K562 (cell line): ENCODE data around the gene FAM120C. TPM values are rescaled to one million over a fixed set of nuclear protein-coding genes. Genes with fewer than 3 reads are reported as not detected.

Experiments
- PRMT5 ChIP-seq: sonication (generic); formaldehyde crosslinking; IDR thresholded peaks from 2 replicates; pipeline ENCODE4 v1.5.0; 2020; ENCODE audit warnings: missing genetic modification reagents
- polyA plus RNA-seq, 8 experiments: library from polyadenylated mRNA; depleted of rRNA in 4 of 8; stranded (reverse) in 5 of 8; unstranded in 3 of 8; fragments of >200 nt; fragmentation: Nextera tagmentation in 2 of 8; fragmentation: Illumina TruSeq in 1 of 8; extraction: Ambion mirVana in 2 of 8; extraction: Trizol in 1 of 8; gene quantifications; 2 replicates each; pipeline versions ENCODE4 v1.2.1 to v1.2.3, GENCODE V29; 2011 to 2014; ENCODE audit warnings: inconsistent platforms in 1 of 8, missing spikeins in 1 of 8
- total RNA-seq, 7 experiments: library from RNA; depleted of rRNA in 6 of 7; stranded (reverse); fragments of >200 nt in 6 of 7; fragmentation: Illumina TruSeq in 2 of 7; extraction: Trizol in 2 of 7; gene quantifications; 2 replicates each; pipeline versions ENCODE4 v1.2.1 to v1.2.3, GENCODE V29; 2011 to 2021; ENCODE audit warnings: low replicate concordance in 1 of 7
- TF ChIP-seq, protein P1 (sequence below): fragments of 450-650 bp; conservative IDR thresholded peaks from 2 replicates; pipeline ENCODE4 v1.6.1; 2016; ENCODE audit warnings: missing genetic modification characterization, low read depth, mild to moderate bottlenecking, control low read depth, missing compliant biosample characterization
- TF ChIP-seq, protein P2 (sequence below): fragments of 200-800 bp; sonication (Bioruptor generic); IDR thresholded peaks from 2 replicates; pipeline ENCODE4 v1.6.1; 2017; ENCODE audit warnings: missing genetic modification characterization, missing compliant biosample characterization
- TF ChIP-seq, protein P3 (sequence below), 2 experiments: fragments of 450-650 bp; IDR thresholded peaks; 2 replicates each; pipeline ENCODE4 v1.6.1; 2016; ENCODE audit warnings: mild to moderate bottlenecking in 2 of 2, borderline replicate concordance in 1 of 2, low read depth in 1 of 2, moderate library complexity in 1 of 2
- TF ChIP-seq, protein P4 (sequence below): sonication (generic); formaldehyde crosslinking; IDR thresholded peaks from 2 replicates; pipeline ENCODE4 v1.8.0; 2022; ENCODE audit warnings: mild to moderate bottlenecking, missing genetic modification reagents
- TF ChIP-seq, protein P5 (sequence below): IDR thresholded peaks from 2 replicates; pipeline ENCODE4 v1.6.1; 2014; ENCODE audit warnings: antibody characterized with exemption
- TF ChIP-seq, protein P6 (sequence below): sonication (generic); formaldehyde crosslinking; IDR thresholded peaks from 2 replicates; pipeline ENCODE4 v1.8.0; 2022; ENCODE audit warnings: mild to moderate bottlenecking, missing genetic modification reagents, borderline replicate concordance
- TF ChIP-seq, protein P7 (sequence below): fragments of 250-450 bp; sonication (Bioruptor Pico); IDR thresholded peaks from 2 replicates; pipeline ENCODE4 v1.5.0; 2021

Gene FAM120C
- total and polyA plus RNA-seq, 9 of the 15 experiments (the other 6 are each of a cell fraction or from before 2014, with no cell fraction given) = 0.21 to 6.7 (median 2.1) TPM

DNA sequence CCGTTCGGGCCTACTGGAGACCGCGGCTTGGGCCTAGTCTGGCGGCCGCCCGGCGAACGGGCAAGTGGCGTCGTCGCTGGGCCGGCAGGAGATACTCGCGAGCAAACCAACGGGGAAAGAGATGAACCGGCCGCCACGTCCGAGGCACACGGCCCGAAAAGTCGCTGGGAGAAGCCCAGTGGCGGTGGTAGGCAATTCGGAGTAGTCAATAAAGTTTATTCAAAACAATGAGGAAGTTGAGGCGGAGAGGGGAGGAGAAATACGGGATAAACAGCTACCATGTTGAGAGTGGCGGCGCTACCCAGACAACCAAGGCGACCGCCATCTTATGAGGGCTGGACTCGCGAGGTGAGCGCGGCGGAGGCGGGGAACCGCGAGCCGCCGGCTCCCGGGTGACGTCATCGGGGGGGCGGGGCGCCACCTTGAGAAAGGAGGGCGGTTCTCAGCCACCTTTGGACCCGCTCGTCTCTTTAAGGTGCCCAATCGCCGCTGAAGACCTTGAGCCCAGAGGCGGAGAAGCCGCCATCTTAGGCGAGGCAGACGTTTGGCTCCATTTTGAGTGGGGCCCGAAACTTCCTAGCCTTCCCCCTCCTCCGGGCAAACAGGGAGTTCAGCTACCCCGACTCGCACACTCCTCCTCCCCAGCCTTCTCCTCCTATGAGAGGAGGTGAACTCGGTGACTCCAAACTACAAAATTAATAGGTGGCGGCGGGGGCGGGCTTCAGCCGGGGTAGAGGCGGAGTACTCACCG lies 138.8 kb downstream of the FAM120C start, which contains the start of gene PHF8 (continued):
- 0 out of 2 replicates have a peak, but pooled peaks have one; percentile 56 for TF ChIP-seq PRMT5 (CRISPR knock-in tag)
- TF ChIP-seq, protein P1, sequence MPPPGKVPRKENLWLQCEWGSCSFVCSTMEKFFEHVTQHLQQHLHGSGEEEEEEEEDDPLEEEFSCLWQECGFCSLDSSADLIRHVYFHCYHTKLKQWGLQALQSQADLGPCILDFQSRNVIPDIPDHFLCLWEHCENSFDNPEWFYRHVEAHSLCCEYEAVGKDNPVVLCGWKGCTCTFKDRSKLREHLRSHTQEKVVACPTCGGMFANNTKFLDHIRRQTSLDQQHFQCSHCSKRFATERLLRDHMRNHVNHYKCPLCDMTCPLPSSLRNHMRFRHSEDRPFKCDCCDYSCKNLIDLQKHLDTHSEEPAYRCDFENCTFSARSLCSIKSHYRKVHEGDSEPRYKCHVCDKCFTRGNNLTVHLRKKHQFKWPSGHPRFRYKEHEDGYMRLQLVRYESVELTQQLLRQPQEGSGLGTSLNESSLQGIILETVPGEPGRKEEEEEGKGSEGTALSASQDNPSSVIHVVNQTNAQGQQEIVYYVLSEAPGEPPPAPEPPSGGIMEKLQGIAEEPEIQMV = no peak
- TF ChIP-seq, protein P2, sequence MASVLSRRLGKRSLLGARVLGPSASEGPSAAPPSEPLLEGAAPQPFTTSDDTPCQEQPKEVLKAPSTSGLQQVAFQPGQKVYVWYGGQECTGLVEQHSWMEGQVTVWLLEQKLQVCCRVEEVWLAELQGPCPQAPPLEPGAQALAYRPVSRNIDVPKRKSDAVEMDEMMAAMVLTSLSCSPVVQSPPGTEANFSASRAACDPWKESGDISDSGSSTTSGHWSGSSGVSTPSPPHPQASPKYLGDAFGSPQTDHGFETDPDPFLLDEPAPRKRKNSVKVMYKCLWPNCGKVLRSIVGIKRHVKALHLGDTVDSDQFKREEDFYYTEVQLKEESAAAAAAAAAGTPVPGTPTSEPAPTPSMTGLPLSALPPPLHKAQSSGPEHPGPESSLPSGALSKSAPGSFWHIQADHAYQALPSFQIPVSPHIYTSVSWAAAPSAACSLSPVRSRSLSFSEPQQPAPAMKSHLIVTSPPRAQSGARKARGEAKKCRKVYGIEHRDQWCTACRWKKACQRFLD = peak; percentile 34
- TF ChIP-seq, protein P3, sequence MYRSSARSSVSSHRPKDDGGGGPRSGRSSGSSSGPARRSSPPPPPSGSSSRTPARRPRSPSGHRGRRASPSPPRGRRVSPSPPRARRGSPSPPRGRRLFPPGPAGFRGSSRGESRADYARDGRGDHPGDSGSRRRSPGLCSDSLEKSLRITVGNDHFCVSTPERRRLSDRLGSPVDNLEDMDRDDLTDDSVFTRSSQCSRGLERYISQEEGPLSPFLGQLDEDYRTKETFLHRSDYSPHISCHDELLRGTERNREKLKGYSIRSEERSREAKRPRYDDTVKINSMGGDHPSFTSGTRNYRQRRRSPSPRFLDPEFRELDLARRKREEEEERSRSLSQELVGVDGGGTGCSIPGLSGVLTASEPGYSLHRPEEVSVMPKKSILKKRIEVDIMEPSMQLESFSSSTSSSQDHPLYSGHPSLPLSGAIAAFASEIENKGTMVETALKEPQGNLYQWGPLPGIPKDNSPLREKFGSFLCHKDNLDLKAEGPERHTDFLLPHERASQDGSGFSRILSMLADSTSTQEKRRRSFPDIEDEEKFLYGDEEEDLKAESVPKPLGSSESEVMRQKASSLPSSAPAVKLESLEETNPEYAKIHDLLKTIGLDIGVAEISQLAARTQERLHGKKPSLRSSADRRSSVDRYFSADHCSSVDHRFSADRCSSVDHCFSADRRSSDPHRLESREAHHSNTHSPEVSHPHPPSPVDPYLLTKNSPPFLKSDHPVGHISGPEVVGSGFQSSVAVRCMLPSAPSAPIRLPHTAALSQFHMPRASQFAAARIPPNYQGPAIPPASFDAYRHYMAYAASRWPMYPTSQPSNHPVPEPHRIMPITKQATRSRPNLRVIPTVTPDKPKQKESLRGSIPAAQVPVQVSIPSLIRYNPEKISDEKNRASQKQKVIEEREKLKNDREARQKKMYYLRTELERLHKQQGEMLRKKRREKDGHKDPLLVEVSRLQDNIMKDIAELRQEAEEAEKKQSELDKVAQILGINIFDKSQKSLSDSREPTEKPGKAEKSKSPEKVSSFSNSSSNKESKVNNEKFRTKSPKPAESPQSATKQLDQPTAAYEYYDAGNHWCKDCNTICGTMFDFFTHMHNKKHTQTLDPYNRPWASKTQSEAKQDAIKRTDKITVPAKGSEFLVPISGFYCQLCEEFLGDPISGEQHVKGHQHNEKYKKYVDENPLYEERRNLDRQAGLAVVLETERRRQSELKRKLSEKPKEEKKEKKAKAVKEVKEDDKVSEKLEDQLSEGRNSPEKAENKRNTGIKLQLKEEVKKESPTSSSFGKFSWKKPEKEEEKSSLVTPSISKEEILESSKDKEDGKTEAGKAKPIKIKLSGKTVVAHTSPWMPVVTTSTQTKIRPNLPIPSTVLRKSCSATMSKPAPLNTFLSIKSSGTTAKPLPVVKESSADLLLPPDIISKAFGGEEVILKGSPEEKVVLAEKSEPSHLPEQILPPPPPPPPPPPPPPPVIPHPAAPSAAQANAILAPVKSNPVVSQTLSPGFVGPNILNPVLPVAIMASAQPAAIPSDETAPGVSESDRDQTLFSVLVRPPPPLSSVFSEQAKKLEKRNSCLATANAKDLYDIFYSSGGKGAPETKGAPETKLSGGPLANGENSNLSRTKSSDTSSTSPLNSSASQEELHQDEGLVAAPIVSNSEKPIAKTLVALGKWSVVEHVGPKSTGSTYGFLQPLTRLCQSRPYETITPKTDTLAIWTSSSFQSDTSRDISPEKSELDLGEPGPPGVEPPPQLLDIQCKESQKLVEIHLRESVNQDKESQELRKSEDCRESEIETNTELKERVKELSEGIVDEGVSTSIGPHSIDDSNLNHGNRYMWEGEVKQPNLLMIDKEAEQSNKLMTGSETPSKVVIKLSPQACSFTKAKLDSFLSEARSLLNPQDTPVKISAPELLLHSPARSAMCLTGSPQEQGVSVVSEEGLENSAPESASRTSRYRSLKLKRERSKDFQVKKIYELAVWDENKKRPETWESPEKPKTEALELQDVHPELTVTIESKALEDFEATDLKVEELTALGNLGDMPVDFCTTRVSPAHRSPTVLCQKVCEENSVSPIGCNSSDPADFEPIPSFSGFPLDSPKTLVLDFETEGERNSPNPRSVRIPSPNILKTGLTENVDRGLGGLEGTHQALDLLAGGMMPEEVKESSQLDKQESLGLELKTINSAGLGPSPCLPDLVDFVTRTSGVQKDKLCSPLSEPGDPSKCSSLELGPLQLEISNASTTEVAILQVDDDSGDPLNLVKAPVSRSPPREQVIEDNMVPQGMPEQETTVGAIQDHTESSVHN (IDR thresholded peaks at IDR 0.05; ENCODE audit: borderline replicate concordance in 1 of 2, low read depth in 1 of 2) = no peak
- TF ChIP-seq, protein P4, sequence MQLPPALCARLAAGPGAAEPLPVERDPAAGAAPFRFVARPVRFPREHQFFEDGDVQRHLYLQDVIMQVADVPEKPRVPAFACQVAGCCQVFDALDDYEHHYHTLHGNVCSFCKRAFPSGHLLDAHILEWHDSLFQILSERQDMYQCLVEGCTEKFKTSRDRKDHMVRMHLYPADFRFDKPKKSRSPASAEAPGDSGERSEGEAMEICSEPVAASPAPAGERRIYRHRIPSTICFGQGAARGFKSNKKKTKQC = peak; percentile 93
- TF ChIP-seq, protein P5, sequence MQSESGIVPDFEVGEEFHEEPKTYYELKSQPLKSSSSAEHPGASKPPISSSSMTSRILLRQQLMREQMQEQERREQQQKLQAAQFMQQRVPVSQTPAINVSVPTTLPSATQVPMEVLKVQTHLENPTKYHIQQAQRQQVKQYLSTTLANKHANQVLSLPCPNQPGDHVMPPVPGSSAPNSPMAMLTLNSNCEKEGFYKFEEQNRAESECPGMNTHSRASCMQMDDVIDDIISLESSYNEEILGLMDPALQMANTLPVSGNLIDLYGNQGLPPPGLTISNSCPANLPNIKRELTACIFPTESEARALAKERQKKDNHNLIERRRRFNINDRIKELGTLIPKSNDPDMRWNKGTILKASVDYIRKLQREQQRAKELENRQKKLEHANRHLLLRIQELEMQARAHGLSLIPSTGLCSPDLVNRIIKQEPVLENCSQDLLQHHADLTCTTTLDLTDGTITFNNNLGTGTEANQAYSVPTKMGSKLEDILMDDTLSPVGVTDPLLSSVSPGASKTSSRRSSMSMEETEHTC = no peak
- TF ChIP-seq, protein P6, sequence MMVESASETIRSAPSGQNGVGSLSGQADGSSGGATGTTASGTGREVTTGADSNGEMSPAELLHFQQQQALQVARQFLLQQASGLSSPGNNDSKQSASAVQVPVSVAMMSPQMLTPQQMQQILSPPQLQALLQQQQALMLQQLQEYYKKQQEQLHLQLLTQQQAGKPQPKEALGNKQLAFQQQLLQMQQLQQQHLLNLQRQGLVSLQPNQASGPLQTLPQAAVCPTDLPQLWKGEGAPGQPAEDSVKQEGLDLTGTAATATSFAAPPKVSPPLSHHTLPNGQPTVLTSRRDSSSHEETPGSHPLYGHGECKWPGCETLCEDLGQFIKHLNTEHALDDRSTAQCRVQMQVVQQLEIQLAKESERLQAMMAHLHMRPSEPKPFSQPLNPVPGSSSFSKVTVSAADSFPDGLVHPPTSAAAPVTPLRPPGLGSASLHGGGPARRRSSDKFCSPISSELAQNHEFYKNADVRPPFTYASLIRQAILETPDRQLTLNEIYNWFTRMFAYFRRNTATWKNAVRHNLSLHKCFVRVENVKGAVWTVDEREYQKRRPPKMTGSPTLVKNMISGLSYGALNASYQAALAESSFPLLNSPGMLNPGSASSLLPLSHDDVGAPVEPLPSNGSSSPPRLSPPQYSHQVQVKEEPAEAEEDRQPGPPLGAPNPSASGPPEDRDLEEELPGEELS (CRISPR knock-in tag) = 0 out of 2 replicates have a peak, but pooled peaks have one; percentile 44
- TF ChIP-seq, protein P7, sequence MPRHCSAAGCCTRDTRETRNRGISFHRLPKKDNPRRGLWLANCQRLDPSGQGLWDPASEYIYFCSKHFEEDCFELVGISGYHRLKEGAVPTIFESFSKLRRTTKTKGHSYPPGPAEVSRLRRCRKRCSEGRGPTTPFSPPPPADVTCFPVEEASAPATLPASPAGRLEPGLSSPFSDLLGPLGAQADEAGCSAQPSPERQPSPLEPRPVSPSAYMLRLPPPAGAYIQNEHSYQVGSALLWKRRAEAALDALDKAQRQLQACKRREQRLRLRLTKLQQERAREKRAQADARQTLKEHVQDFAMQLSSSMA (CRISPR knock-in tag) = peak; percentile 99
